HG03439 (cell line): ENCODE data around the gene TRABD2B.

Experiments
- ATAC-seq: cut with Tn5 transposase; IDR thresholded peaks from one replicate; pipeline ENCODE4 v1.9.1; 2021; ENCODE audit warnings: mild to moderate bottlenecking, moderate library complexity; ENCODE audit not compliant: unreplicated experiment

Gene TRABD2B

DNA sequence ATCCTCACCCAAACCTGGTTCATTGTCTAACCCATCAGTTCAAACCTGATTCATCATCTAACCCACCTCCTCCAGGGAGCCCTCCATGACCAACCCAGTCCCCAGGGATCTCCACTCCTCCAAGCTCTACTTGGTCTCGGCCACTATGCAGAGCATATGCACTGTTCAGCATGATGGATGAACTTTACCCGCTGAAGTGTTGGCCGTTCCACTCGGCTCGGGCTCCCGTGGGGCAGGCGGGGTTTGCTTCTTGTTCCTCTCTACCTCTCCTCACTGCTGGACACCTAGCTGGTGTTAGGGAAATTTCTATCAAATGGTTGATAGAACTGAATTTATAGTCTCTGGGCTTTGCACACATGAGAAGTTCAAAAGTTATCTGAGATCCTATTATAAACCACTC, 111.0 kb downstream of the TRABD2B start:
- no peak for ATAC-seq

GRCh38 chr1:47885062-47885830, 111.9 kb downstream of the TRABD2B start:
- ATAC-seq = no peak

GRCh38 chr1:47883963-47884362, 113.2 kb downstream of the TRABD2B start:
- no peak for ATAC-seq

- no peak for ATAC-seq
Observed at GRCh38 chr1:47881505-47882442, 115.4 kb downstream of the TRABD2B start.

DNA sequence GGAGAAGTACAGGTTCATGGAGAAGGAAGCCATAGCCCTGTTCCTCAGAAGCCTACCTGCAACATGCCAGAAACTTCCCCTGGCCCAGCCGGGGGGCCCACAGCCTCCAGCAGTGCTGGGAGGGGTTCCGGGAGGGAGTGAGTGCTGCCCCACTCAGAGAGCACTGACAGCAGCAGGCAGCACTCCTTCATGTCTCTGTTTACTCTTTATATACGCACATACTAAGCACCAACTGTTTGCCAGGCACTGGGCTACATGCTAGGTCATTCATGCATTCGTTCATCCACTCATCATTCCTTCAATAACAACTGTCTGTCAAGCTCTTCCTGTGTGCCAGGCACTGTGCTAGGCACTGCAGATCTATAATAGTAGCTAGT, 120.6 kb downstream of the TRABD2B start:
- ATAC-seq = no peak

DNA sequence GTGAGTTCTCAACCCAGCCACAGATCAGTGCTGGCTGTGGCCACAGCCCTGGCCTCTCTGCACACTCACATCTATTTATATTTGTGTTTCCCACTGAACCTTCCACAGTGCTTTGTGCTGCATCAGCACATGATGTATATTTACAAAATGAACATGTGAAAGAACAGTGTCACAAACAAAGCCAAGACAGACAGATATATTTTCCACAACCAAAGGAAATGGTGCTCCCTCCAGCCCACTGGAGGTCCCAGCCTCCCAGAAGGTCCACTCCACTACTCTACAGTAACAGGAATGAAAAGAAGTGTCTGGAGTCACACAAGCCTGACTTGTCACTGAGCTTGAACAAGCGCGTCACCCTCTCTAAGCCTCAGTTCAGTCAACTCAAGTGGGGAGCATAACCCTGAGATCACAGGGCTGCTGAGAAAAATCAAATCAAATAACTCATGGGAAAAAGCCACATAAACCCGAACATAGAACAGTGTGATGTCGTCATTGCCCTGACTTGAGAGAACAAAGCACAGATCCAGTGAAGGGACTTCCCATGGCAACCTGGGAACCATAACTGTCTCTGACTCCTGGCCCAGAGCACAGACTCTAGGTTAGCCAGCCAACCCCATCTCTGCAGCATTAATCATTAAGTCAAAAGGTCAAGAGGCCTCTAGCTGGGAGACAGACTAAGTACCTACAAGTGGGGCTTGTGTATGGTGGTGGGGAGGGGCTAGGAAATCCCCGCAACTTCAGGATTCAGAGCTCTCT, 121.2 kb downstream of the TRABD2B start:
- ATAC-seq = no peak

- ATAC-seq = no peak
Observed at GRCh38 chr1:47875036-47875435, 122.1 kb downstream of the TRABD2B start.

- ATAC-seq = no peak
Observed at GRCh38 chr1:47873337-47873736, 123.8 kb downstream of the TRABD2B start.

DNA sequence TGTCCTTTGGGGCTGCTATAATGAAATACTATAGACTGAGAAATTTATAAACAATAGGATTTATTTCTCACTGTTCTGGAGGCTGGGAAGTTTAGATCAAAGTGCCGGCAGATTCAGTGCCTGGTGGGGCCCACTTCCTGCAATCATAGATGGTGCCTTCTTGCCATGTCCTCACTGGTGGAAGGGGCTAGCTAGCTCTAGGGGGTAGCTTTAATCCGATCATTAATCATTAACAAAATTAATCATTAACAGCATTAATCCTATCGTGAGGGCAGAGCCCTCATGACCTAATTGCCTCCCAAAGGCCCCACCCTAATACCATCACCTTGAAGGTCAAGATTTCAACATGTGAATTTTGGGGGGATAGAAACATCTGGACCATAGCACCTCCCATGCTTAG, 124.3 kb downstream of the TRABD2B start:
- no peak for ATAC-seq

- no peak for ATAC-seq
Observed at GRCh38 chr1:47871799-47872353, 125.3 kb downstream of the TRABD2B start.

DNA sequence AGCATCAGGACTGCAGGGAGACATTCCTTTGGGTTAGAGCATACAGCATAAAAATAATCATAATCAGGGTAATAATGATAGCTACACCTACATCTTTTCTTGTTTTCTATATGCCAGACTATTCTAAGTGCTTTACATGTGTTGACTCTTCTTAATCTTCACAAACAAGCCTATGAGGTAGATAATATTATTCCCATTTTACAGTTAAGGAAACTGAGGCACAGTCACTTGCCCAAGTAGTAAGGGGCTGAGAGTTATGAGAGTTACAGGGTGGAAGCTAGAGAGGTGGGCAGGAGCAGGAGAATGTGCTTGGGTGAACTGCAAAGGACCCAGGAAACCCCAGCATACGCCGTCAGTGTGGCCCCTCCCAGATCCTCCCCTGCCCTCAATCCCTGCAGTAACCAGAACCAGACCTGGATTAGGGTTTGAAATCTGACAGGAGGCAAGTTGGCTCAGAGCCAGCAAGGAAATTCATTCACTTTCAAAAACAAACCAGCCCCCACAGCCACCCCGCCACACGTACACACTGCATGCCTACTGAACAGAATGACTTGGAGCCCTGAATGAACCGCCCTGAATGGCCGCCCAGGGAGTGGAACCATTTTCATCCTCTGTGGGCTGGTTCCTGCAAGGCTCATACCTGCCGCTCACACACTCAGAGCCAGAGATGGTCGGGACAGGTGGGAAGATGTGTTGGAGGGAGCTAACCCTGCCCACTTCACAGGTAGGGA, 126.1 kb downstream of the TRABD2B start:
- no peak for ATAC-seq

DNA sequence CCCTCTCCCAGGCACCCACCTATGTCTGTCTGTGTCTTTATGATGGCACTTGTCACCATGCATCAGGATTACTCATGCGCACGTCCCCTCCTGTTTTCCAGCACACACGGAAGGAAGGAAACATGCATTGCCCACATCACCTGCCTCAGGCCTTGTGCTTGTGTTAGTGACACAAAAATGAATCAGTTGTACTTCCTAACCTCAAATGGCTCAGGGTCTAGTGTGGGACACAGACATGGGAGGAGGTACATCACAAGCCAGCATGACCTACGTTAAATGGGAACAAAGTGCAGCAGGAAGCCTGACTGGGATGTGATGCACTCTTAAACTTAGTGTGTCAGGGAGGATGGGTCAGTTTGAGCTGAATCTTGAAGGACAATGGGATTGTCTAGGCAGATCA, 126.7 kb downstream of the TRABD2B start:
- ATAC-seq = no peak

DNA sequence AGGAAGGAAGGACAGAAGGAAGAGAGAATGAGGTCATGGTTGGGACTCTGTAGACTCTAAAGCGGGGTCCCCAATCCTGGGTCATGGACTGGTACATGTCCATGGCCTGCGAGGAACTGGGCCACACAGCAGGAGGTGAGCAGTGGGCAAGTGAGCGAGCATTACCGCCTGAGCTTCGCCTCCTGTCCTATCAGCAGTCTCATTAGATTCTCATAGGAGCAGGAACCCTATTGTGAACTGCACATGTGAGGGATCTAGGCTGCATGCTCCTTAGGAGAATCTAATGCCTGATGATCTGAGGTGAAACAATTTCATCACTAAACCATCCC, 128.9 kb downstream of the TRABD2B start:
- ATAC-seq = no peak

DNA sequence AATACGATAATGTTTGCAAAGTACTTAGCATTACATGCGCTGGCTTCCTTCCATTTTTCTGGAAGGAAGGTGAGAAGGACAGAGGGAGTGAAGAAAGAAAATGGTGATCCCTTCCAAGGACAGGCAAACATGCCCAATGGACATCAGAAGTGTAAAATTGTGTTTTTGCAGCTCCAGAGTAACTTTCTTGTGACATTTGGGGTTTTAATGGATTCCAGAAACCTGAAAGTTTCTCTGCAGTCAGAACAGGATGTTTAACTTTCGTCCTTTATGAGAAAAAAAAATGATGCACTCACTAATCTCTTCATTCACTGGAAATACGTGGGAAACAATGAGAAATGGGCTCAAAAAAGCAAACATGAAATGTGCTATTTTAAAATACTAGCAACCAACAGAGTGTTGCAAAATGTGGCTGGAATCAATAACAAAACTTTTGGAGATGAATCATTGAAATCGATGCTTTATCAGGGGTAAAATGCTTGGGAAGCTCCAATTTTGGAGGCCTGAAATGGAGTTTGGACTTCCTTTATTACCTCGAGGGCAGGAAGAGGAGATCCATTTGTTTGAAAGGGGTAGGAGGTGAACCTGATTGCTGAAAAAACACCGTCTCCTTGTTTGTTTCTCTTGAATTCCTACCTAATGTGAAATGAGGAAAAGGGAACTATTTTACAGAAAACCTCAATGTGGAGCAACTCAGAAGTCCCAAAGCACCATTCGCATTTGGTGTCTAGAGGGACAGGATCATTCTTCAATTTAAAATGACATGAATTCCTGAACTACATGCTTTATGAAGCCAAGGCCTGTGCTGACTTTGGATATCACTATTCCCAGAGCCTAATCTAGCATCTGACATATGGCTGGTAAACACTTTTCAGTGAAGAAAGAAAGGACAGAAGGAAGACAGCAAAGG, 129.5 kb downstream of the TRABD2B start:
- no peak for ATAC-seq

- ATAC-seq = no peak
Observed at GRCh38 chr1:47866601-47867437, 130.4 kb downstream of the TRABD2B start.

GRCh38 chr1:47865881-47866535, 131.2 kb downstream of the TRABD2B start:
- ATAC-seq = no peak

- ATAC-seq = no peak
Observed at GRCh38 chr1:47859092-47859743, 138.0 kb downstream of the TRABD2B start.

DNA sequence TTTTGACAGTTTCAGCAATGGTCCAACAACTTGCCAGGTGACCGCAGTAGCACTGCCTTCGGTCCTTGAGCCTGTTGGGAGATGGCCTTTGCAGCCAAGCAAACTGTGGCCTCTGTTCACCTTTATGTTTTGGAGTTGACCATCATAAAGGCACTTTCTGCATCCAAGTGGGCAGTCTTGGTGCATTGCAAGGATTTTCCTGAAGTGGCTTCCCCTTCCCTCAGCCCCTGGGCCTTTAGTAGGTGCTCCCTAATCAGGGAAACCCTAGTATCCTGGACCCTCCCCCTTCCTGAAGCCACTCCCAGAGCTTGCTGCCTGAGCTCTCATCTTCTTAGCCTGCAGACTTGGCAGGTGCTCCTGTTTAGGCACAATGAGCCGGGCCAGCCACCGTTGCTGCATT, 140.2 kb downstream of the TRABD2B start:
- no peak for ATAC-seq
